ENCODE data around the gene LRRC43.

DNA sequence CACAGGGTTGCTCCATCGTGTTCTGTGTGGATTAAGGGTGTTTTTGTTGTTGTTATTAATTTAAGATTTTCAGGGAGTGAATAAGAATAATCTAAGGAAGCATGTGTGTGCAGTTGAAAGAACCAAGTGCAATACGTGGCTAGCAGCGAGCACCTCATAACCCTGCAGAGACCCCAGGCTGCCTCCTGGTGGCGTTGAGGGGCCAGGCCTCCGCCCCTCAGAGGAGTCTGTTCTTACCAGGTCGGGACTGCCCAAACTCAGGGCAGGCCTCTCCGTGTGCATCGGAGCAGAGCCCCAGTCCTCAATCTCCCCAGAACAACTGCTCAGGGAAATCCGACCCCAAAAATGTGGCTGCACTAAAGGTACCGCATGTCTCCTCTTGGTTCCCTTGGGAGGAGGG, 45.7 kb upstream of the LRRC43 start:
- TF ChIP-seq GATA3 (IDR thresholded peaks at IDR 0.05; ENCODE audit: low read depth, low read length) (no peak), GATA2 (IDR thresholded peaks at IDR 0.05; ENCODE audit: low read depth, low read length) (no peak)

All from SH-SY5Y (cell line).